Mesodermal cell (in vitro differentiated cells): ENCODE measurements around the gene FBXL16.

Experiments
- H3K27ac ChIP-seq: 2 replicates; pipeline ENCODE4 v1.7.0; 2013; ENCODE audit warnings: mild to moderate bottlenecking, low read depth, low read length, moderate library complexity; ENCODE audit not compliant: severe bottlenecking
- H3K36me3 ChIP-seq: 2 replicates; pipeline ENCODE4 v1.7.1; 2013; ENCODE audit warnings: mild to moderate bottlenecking, low read length, moderate library complexity; ENCODE audit not compliant: control insufficient read depth, insufficient read depth
- H3K4me1 ChIP-seq: one replicate; pipeline ENCODE4 v1.7.1; 2013; ENCODE audit warnings: mild to moderate bottlenecking, low read length; ENCODE audit not compliant: insufficient read depth, control insufficient read depth, poor library complexity, severe bottlenecking
- H3K4me3 ChIP-seq: 2 replicates; pipeline ENCODE4 v1.7.0; 2013; ENCODE audit warnings: low read length, control low read depth, mild to moderate bottlenecking; ENCODE audit not compliant: insufficient read depth, poor library complexity, severe bottlenecking; ENCODE audit errors: extremely low read depth
- H3K9me3 ChIP-seq: 2 replicates; pipeline ENCODE4 v1.7.1; 2013; ENCODE audit warnings: mild to moderate bottlenecking, low read length, moderate library complexity; ENCODE audit not compliant: control insufficient read depth
- WGBS, 2 experiments: methylation state at CpG; one replicate each; pipeline ENCODE4 v1.1.5; 2013; ENCODE audit warnings: missing lambda C conversion rate in 2 of 2; ENCODE audit not compliant: insufficient coverage in 2 of 2; 5-methylcytosine and 5-hydroxymethylcytosine counted together

Gene FBXL16

GRCh38 chr16:707062-707538 is 1.5 kb upstream of the FBXL16 start:
- Histone ChIP-seq H3K36me3 (no peaks in the 10 kb centered on the region), H3K27ac (no peak overlapping the region), H3K4me3 (no peak overlapping the region), H3K9me3 (no peaks in the 10 kb centered on the region), H3K4me1 (peaks cover 11% of the 10 kb centered on the region)
- 36 to 46% methylated on average over 12 to 14 of the region's 14 CpGs for WGBS, 2 experiments

- H3K27ac ChIP-seq = no peak overlapping the region
- H3K9me3 ChIP-seq = no peaks in the 10 kb centered on the region
- 6 to 8% methylated on average over 28 to 45 of the region's 49 CpGs for WGBS, 2 experiments
- H3K4me3 ChIP-seq = no peak overlapping the region
- H3K36me3 ChIP-seq = no peaks in the 10 kb centered on the region
- H3K4me1 ChIP-seq = peaks cover 11% of the 10 kb centered on the region
Observed at GRCh38 chr16:706189-707061, 824 bp upstream of the FBXL16 start.

- H3K9me3 ChIP-seq = no peaks in the 10 kb centered on the region
- H3K4me3 ChIP-seq = peak overlapping the region; percentile 12
- H3K36me3 ChIP-seq = no peaks in the 10 kb centered on the region
- H3K4me1 ChIP-seq = peaks cover 1% of the 10 kb centered on the region
- WGBS, 2 experiments = 20 to 25% methylated on average over 39 to 47 of the region's 50 CpGs
- H3K27ac ChIP-seq = no peak overlapping the region
Observed at GRCh38 chr16:704552-705380, 835 bp downstream of the FBXL16 start.

- no peak overlapping the region for H3K27ac ChIP-seq
- H3K9me3 ChIP-seq = no peaks in the 10 kb centered on the region
- no peaks in the 10 kb centered on the region for H3K4me1 ChIP-seq
- no peak overlapping the region for H3K4me3 ChIP-seq
- no peaks in the 10 kb centered on the region for H3K36me3 ChIP-seq
- WGBS, 2 experiments = 64 to 86% methylated on average over 2 to 7 of the region's 7 CpGs
Observed at GRCh38 chr16:704047-704446, 1.6 kb downstream of the FBXL16 start.

- no peak overlapping the region for H3K27ac ChIP-seq
- no peaks in the 10 kb centered on the region for H3K9me3 ChIP-seq
- 78 to 83% methylated on average over 10 to 12 of the region's 12 CpGs for WGBS, 2 experiments
Observed at GRCh38 chr16:703406-703805, 2.2 kb downstream of the FBXL16 start.

GRCh38 chr16:702341-702740 is 3.3 kb downstream of the FBXL16 start:
- no peaks in the 10 kb centered on the region for H3K4me1 ChIP-seq
- H3K4me3 ChIP-seq = no peak overlapping the region
- no peaks in the 10 kb centered on the region for H3K9me3 ChIP-seq
- 81 to 85% methylated on average over 19 of the region's 19 CpGs for WGBS, 2 experiments
- H3K27ac ChIP-seq = no peak overlapping the region
- H3K36me3 ChIP-seq = no peaks in the 10 kb centered on the region

More at GRCh38 chr16:703406-703805, 2.2 kb downstream of the FBXL16 start:
- no peaks in the 10 kb centered on the region for H3K4me1 ChIP-seq
- no peaks in the 10 kb centered on the region for H3K36me3 ChIP-seq
- no peak overlapping the region for H3K4me3 ChIP-seq

- H3K36me3 ChIP-seq = no peaks in the 10 kb centered on the region
- no peak overlapping the region for H3K4me3 ChIP-seq
- H3K4me1 ChIP-seq = no peaks in the 10 kb centered on the region
- 4 to 7% methylated on average over 55 to 65 of the region's 76 CpGs for WGBS, 2 experiments
- H3K9me3 ChIP-seq = no peaks in the 10 kb centered on the region
- H3K27ac ChIP-seq = no peak overlapping the region
Observed at GRCh38 chr16:700684-701584, 4.7 kb downstream of the FBXL16 start.

GRCh38 chr16:698911-699671 is 6.5 kb downstream of the FBXL16 start:
- 72 to 76% methylated on average over 18 to 19 of the region's 19 CpGs for WGBS, 2 experiments
- peaks cover 13% of the 10 kb centered on the region for H3K4me1 ChIP-seq

GRCh38 chr16:695355-696089 is 10.1 kb downstream of the FBXL16 start:
- H3K4me3 ChIP-seq = no peak overlapping the region
- WGBS, 2 experiments = 11 to 12% methylated on average over 69 of the region's 71 CpGs

More at GRCh38 chr16:698911-699671, 6.5 kb downstream of the FBXL16 start:
- H3K27ac ChIP-seq = no peak overlapping the region
- no peak overlapping the region for H3K4me3 ChIP-seq
- H3K9me3 ChIP-seq = no peaks in the 10 kb centered on the region
- no peaks in the 10 kb centered on the region for H3K36me3 ChIP-seq

More at GRCh38 chr16:695355-696089, 10.1 kb downstream of the FBXL16 start:
- Histone ChIP-seq H3K36me3 (no peaks in the 10 kb centered on the region), H3K9me3 (no peaks in the 10 kb centered on the region), H3K27ac (no peak overlapping the region), H3K4me1 (peaks cover 13% of the 10 kb centered on the region)
